ENCODE results near the gene OTOGL.

Gene OTOGL

GRCh38 chr12:80268924-80269749, 169.8 kb downstream of the OTOGL start:
- H3K9ac ChIP-seq (ENCODE audit: low read length) = no peak overlapping the region
- H4K20me1 ChIP-seq (ENCODE audit: insufficient read depth, low read length) = no peaks in the 10 kb centered on the region
- H3K9me3 ChIP-seq (replicated peaks; ENCODE audit: insufficient read depth, low read length) = no peaks in the 10 kb centered on the region
- no peaks in the 10 kb centered on the region for H3K4me1 ChIP-seq (ENCODE audit: low read length)
- H3F3A ChIP-seq (ENCODE audit: insufficient read depth, low read length) = no peaks in the 10 kb centered on the region
- no peak overlapping the region for H2AFZ ChIP-seq (ENCODE audit: low read length)
- no peak overlapping the region for H3K27ac ChIP-seq (ENCODE audit: low read length)
- no peak overlapping the region for H3K4me3 ChIP-seq (ENCODE audit: low read length)
- no peaks in the 10 kb centered on the region for H3K36me3 ChIP-seq (replicated peaks; ENCODE audit: insufficient read depth, low read length)
- TF ChIP-seq EZH2phosphoT487 (IDR thresholded peaks at IDR 0.05; ENCODE audit: low read length) (no peak), EZH2 (optimal IDR thresholded peaks at IDR 0.05; ENCODE audit: low read depth, low read length) (no peak)
- TF ChIP-seq, protein P1, sequence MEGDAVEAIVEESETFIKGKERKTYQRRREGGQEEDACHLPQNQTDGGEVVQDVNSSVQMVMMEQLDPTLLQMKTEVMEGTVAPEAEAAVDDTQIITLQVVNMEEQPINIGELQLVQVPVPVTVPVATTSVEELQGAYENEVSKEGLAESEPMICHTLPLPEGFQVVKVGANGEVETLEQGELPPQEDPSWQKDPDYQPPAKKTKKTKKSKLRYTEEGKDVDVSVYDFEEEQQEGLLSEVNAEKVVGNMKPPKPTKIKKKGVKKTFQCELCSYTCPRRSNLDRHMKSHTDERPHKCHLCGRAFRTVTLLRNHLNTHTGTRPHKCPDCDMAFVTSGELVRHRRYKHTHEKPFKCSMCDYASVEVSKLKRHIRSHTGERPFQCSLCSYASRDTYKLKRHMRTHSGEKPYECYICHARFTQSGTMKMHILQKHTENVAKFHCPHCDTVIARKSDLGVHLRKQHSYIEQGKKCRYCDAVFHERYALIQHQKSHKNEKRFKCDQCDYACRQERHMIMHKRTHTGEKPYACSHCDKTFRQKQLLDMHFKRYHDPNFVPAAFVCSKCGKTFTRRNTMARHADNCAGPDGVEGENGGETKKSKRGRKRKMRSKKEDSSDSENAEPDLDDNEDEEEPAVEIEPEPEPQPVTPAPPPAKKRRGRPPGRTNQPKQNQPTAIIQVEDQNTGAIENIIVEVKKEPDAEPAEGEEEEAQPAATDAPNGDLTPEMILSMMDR (IDR thresholded peaks at IDR 0.05; ENCODE audit: low read length) = no peak
- no peak overlapping the region for H3K4me2 ChIP-seq (ENCODE audit: low read depth, low read length)
- no peaks in the 10 kb centered on the region for H3K79me2 ChIP-seq (ENCODE audit: low read length)
- no peaks in the 10 kb centered on the region for H3K27me3 ChIP-seq (replicated peaks; ENCODE audit: insufficient read depth, low read length)
- no peaks in the 10 kb centered on the region for H3K9me2 ChIP-seq (replicated peaks; ENCODE audit: insufficient read depth, low read length)
- no peak for DNase-seq

- Histone ChIP-seq H3K79me2 (ENCODE audit: low read length) (no peaks in the 10 kb centered on the region), H3K27me3 (replicated peaks; ENCODE audit: insufficient read depth, low read length) (no peaks in the 10 kb centered on the region), H3K9me2 (replicated peaks; ENCODE audit: insufficient read depth, low read length) (no peaks in the 10 kb centered on the region), H3K4me2 (ENCODE audit: low read depth, low read length) (no peak overlapping the region), H2AFZ (ENCODE audit: low read length) (no peak overlapping the region), H3K9ac (ENCODE audit: low read length) (no peak overlapping the region), H3K4me1 (ENCODE audit: low read length) (no peaks in the 10 kb centered on the region), H3K27ac (ENCODE audit: low read length) (no peak overlapping the region), H3F3A (ENCODE audit: insufficient read depth, low read length) (no peaks in the 10 kb centered on the region), H3K36me3 (replicated peaks; ENCODE audit: insufficient read depth, low read length) (no peaks in the 10 kb centered on the region), H3K9me3 (replicated peaks; ENCODE audit: insufficient read depth, low read length) (no peaks in the 10 kb centered on the region), H3K4me3 (ENCODE audit: low read length) (no peak overlapping the region), H4K20me1 (ENCODE audit: insufficient read depth, low read length) (no peaks in the 10 kb centered on the region)
- peak; percentile 38 for DNase-seq
- no peak for TF ChIP-seq EZH2 (optimal IDR thresholded peaks at IDR 0.05; ENCODE audit: low read depth, low read length)
- TF ChIP-seq, protein P1 (IDR thresholded peaks at IDR 0.05; ENCODE audit: low read length) = peak; percentile 71
These were observed 170.6 kb downstream of the OTOGL start for GRCh38 chr12:80269803-80270552.

DNA sequence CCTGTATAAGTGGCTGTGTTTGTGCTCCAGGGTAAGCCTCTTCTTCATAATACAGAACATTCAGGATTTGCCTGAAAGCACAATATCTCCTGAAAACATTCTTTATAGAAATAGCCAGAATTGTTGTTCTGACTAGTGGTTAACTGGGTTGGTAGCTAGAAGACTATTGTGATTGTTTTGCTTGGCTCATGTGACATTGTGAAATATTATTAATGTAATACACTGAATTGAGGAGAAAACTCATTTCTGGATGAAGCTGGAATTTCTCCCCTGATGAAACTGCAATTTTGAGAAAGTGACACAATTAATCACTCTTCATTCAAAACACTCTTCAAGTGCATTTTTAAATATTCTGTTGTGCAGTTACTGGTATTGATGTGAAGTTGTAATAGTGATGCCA, 172.4 kb downstream of the OTOGL start:
- Histone ChIP-seq H3K27ac (ENCODE audit: low read length) (no peak overlapping the region), H3K36me3 (replicated peaks; ENCODE audit: insufficient read depth, low read length) (no peaks in the 10 kb centered on the region), H3F3A (ENCODE audit: insufficient read depth, low read length) (no peaks in the 10 kb centered on the region), H3K79me2 (ENCODE audit: low read length) (no peaks in the 10 kb centered on the region), H4K20me1 (ENCODE audit: insufficient read depth, low read length) (no peaks in the 10 kb centered on the region), H3K9ac (ENCODE audit: low read length) (no peak overlapping the region), H3K4me1 (ENCODE audit: low read length) (no peaks in the 10 kb centered on the region), H3K4me3 (ENCODE audit: low read length) (no peak overlapping the region), H3K4me2 (ENCODE audit: low read depth, low read length) (no peak overlapping the region), H3K9me2 (replicated peaks; ENCODE audit: insufficient read depth, low read length) (no peaks in the 10 kb centered on the region), H3K9me3 (replicated peaks; ENCODE audit: insufficient read depth, low read length) (no peaks in the 10 kb centered on the region), H2AFZ (ENCODE audit: low read length) (no peak overlapping the region), H3K27me3 (replicated peaks; ENCODE audit: insufficient read depth, low read length) (no peaks in the 10 kb centered on the region)
- TF ChIP-seq EZH2 (optimal IDR thresholded peaks at IDR 0.05; ENCODE audit: low read depth, low read length) (no peak), EZH2phosphoT487 (IDR thresholded peaks at IDR 0.05; ENCODE audit: low read length) (no peak)
- TF ChIP-seq, protein P1 (IDR thresholded peaks at IDR 0.05; ENCODE audit: low read length) = no peak
- DNase-seq = no peak

All from MM.1S (cell line).